HEK293T (cell line): Measurements from ENCODE around the gene CREB1.

Source experiments
- FOXA1 ChIP-seq: fragments of 450-650 bp; IDR thresholded peaks from 2 replicates; pipeline ENCODE4 v1.6.1; 2016; ENCODE audit warnings: mild to moderate bottlenecking
- SP1 ChIP-seq: fragments of 450-650 bp; IDR thresholded peaks from 2 replicates; pipeline ENCODE4 v1.6.1; 2017

GRCh38 chr2:207600231-207600630 lies 70.5 kb downstream of the CREB1 start:
- TF ChIP-seq FOXA1: no peak
- no peak for TF ChIP-seq SP1
